Kasumi-1 (cell line): ENCODE results near the gene CRYL1.

Experiments
- DNase-seq, 2 experiments: peaks; one replicate each; lab custom pipeline; 2025; lab: John Stamatoyannopoulos, UW

CRYL1 gene

GRCh38 chr13:20528452-20528851 lies 2.8 kb upstream of the CRYL1 start:
- DNase-seq: no peak

GRCh38 chr13:20526664-20527063 lies 1.0 kb upstream of the CRYL1 start:
- DNase-seq: no peak

- no peak for DNase-seq
Observed at GRCh38 chr13:20525144-20525600, 485 bp downstream of the CRYL1 start.

- no peak for DNase-seq
Observed at GRCh38 chr13:20521364-20522115, 4.1 kb downstream of the CRYL1 start.

GRCh38 chr13:20519875-20520274 lies 5.8 kb downstream of the CRYL1 start:
- no peak for DNase-seq

DNA sequence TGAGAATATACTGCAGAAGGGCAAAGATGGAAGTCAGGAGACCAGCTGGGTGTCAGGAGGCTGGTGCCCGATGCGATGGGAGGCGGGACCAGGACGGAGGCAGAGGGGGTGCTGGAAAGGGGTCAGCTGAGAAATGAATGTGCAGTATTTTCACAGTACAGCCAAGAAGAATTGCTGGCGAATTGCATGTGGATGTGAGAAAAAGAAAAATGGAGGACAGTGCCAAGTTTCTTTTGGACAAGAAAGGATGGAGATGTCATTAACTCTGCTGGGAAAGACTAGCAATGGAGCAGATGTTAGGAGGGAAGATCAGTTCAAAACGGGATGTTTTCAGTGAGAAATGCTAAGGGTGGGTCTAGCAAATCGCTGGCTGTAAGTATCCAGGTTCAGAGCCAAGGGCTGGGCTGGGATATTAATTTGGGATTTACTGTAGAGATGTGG lies 7.0 kb downstream of the CRYL1 start:
- no peak for DNase-seq

GRCh38 chr13:20514866-20515265 lies 10.8 kb downstream of the CRYL1 start:
- DNase-seq: no peak

DNA sequence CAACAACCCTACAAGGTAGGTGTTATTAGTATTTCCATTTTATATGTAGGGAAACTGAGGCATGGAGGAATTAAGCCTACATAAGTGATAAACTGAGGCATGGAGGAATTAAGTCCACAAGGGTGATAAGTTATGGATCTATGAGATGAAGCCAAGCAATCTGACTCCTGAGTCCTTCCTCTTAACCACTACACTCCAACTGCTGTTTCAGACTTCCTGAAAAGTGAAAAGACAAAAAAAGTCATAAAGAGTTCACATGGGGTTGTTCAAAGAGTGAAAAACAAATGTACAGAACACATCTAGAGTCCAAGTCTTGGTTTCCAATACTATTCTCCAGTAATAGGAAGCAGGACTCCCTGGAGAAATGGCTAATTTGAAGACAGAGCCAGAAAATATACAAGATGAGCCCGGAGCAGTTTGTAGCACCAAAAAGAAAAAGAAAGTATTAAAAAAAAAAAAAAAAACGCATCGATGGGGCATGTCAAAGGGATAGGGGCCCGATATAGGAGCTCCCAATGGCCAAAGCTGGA lies 12.1 kb downstream of the CRYL1 start:
- DNase-seq: peak; percentile 13 to 23

- DNase-seq: peak in 1 of 2 experiments; percentile 4
Observed at GRCh38 chr13:20512042-20512683, 13.5 kb downstream of the CRYL1 start.

DNA sequence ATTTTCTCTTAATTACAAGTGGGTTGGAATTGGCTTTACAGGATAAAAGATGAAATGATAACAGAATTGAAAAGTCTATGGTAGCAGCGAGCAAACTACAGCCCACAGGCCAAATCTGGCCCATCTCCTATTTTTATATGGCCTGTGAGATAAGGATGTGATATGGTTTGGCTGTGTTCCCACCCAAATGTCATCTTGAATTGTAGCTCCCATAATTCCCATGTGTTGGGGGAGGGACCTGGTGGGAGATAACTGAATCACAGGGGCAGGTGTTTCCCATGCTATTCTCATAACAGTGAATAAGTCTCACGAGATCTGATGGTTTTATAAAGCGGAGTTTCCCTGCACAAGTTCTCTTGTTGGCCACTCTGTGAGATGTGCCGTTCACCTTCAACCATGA lies 19.0 kb downstream of the CRYL1 start:
- no peak for DNase-seq

DNA sequence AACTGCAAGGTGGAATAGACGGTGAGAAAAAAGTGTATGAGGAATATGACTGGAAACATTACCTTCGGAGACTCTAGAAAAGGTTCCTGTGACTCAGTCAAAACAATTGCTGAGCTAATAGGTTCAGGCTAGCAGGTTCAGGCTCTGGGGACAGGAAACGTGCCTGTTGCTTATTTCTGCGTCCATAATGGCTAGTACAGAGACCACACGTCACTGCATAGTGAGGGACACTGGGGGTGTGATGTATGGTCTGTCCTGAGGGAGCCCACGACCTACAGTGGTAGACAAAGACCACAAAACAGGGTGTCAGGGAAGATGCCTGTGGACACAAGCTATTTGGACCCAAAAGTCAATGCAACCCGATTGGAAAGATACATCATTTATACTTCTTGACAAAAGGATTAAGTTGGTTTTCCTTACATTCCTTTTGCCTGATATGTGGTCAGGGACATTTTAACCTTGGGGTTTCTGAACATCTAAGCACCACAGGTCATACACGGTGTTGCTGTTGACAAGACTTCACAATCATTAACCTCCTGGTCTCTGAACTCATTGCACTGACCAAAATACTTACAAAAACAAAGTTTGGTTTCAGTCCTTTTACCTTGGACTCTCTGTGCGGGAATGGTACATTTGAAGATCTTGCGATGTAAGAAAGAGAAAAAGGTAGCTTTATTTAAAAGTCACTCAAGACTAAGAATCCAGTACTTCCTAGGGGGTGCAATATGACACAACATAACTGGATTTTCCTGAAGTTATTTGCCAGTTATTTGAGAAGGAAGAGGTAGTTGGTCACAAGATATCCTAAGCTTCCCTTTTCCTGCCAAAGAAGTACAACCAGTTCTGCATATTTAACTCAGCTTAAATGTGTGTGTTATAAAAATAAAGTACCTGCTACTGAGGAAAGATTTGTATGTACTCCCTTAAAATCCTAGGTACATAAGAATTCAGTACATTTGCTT lies 20.0 kb downstream of the CRYL1 start:
- DNase-seq: no peak

GRCh38 chr13:20503088-20504083 lies 22.3 kb downstream of the CRYL1 start:
- no peak for DNase-seq

DNA sequence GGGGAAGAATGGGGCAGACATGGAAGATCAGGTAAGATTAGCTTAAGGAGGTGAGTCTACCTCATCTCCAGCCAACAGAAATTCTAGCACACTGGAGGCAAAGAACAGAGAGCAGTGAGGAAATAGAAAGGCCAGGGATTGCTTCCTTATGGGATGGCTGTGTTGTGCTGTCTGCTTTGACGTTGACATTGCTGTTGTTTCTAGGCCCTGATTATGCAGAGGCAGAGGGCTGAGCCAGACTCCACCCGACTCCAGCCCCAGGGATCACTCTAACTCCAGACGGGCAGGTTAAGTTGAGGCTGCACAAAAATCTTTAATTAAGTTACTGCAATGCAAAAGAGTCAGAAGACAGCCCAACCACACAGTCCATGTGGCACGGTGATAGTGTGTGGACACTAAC lies 24.1 kb downstream of the CRYL1 start:
- DNase-seq: no peak

- no peak for DNase-seq
Observed at GRCh38 chr13:20501120-20501519, 24.5 kb downstream of the CRYL1 start.

- no peak for DNase-seq
Observed at GRCh38 chr13:20499986-20500385, 25.7 kb downstream of the CRYL1 start.

DNA sequence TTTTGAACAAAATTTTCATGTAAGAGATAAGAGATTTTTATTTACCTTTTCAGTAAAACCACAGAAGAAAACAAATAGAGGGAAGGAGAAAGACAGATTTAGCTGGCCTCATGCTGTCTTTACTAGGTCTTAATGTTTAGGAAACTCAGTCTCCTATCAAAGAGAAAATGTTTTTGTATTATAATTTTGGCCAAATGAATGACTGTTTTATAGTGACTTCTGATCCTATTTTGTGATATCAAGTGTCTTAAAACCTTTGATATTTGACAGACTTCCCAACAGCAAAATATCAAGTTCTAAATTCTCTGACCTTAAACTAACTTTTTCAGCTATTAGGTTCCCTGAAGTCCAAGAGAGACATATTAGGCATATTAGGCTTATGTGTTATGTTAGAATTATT lies 27.0 kb downstream of the CRYL1 start:
- no peak for DNase-seq

- no peak for DNase-seq
Observed at GRCh38 chr13:20498129-20498528, 27.5 kb downstream of the CRYL1 start.

GRCh38 chr13:20497006-20497775 lies 28.5 kb downstream of the CRYL1 start:
- no peak for DNase-seq

GRCh38 chr13:20495087-20496023 lies 30.3 kb downstream of the CRYL1 start:
- DNase-seq: peak; percentile 35 to 48
